ENCODE measurements around the gene CISD1. TPM values are rescaled to one million over a fixed set of nuclear protein-coding genes. Genes with fewer than 3 reads are reported as not detected.

CISD1 gene
- total and polyA plus RNA-seq, 9 of the 15 experiments (the other 6 are each of a cell fraction or from before 2014, with no cell fraction given): 35.8 to 342 (median 118) TPM

GRCh38 chr10:58267713-58268453 lies 1.1 kb upstream of the CISD1 start, which contains the start of gene IPMK (continued):
- TF ChIP-seq AFF4 (CRISPR knock-in tag; IDR thresholded peaks at IDR 0.05) (0 out of 2 replicates have a peak, but pooled peaks have one; percentile 43), ZBTB7A (IDR thresholded peaks at IDR 0.05; ENCODE audit: borderline replicate concordance, control insufficient read depth, low read depth, low read length) (peak; percentile 56; the same call in 1 of the 2 replicates), MEIS2 (IDR thresholded peaks at IDR 0.05; ENCODE audit: partially characterized antibody) (peak; percentile 57), ZBTB12 (CRISPR knock-in tag; IDR thresholded peaks at IDR 0.05) (peak; percentile 47), RBM25 (IDR thresholded peaks at IDR 0.05; ENCODE audit: low read depth, low read length, severe bottlenecking) (peak; percentile 49), CBX5 (IDR thresholded peaks at IDR 0.05; ENCODE audit: borderline replicate concordance, low read depth) (no peak), CEBPZ (IDR thresholded peaks at IDR 0.05; ENCODE audit: borderline replicate concordance, low read depth, low read length) (no peak), ATF1 (CRISPR knock-in tag; IDR thresholded peaks at IDR 0.05) (no peak), ATF1 (tag; IDR thresholded peaks at IDR 0.05) (peak; percentile 76), BHLHE40 (IDR thresholded peaks at IDR 0.05; ENCODE audit: low read length) (peak; percentile 59), ZNF507 (tag; conservative IDR thresholded peaks at IDR 0.05) (no peak), CUX1 (CRISPR knock-in tag; IDR thresholded peaks at IDR 0.05) (no peak)
